ENCODE measurements around the gene DDX25.

Gene DDX25

GRCh38 chr11:125950696-125951651, 46.7 kb downstream of the DDX25 start:
- no peak for DNase-seq (ENCODE audit: low spot score)

- DNase-seq (ENCODE audit: low spot score), result no peak
Measured at GRCh38 chr11:125951731-125952130, 47.4 kb downstream of the DDX25 start.

GRCh38 chr11:125952559-125952958, 48.3 kb downstream of the DDX25 start:
- no peak for DNase-seq (ENCODE audit: low spot score)

- DNase-seq (ENCODE audit: low spot score), result no peak
Measured at GRCh38 chr11:125952973-125953372, 48.7 kb downstream of the DDX25 start.

- DNase-seq (ENCODE audit: low spot score), result no peak
Measured at GRCh38 chr11:125953401-125953935, 49.2 kb downstream of the DDX25 start.

- DNase-seq (ENCODE audit: low spot score), result no peak
Measured at GRCh38 chr11:125954123-125954944, 50.0 kb downstream of the DDX25 start.

- DNase-seq (ENCODE audit: low spot score), result no peak
Measured at GRCh38 chr11:125954945-125955640, 50.8 kb downstream of the DDX25 start.

- DNase-seq (ENCODE audit: low spot score), result no peak
Measured at GRCh38 chr11:125955856-125956255, 51.5 kb downstream of the DDX25 start.

- DNase-seq (ENCODE audit: low spot score), result peak; percentile 49
Measured at GRCh38 chr11:125956391-125957134, 52.3 kb downstream of the DDX25 start.

GRCh38 chr11:125957618-125958332, 53.5 kb downstream of the DDX25 start:
- no peak for DNase-seq (ENCODE audit: low spot score)

GRCh38 chr11:125958872-125959400, 54.6 kb downstream of the DDX25 start:
- DNase-seq (ENCODE audit: low spot score), result no peak

- DNase-seq (ENCODE audit: low spot score), result no peak
Measured at GRCh38 chr11:125959511-125959910, 55.2 kb downstream of the DDX25 start.

GRCh38 chr11:125959931-125960330, 55.6 kb downstream of the DDX25 start:
- no peak for DNase-seq (ENCODE audit: low spot score)

- no peak for DNase-seq (ENCODE audit: low spot score)
Measured at GRCh38 chr11:125960771-125961170, 56.5 kb downstream of the DDX25 start.

GRCh38 chr11:125967515-125967914, 63.2 kb downstream of the DDX25 start:
- DNase-seq (ENCODE audit: low spot score), result no peak

GRCh38 chr11:125968354-125968753, 64.0 kb downstream of the DDX25 start:
- no peak for DNase-seq (ENCODE audit: low spot score)

GRCh38 chr11:125971618-125972017, 67.3 kb downstream of the DDX25 start:
- DNase-seq (ENCODE audit: low spot score), result no peak

- DNase-seq (ENCODE audit: low spot score), result no peak
Measured at GRCh38 chr11:125974284-125974683, 70.0 kb downstream of the DDX25 start.

GRCh38 chr11:125975634-125976033, 71.3 kb downstream of the DDX25 start:
- DNase-seq (ENCODE audit: low spot score), result no peak

- no peak for DNase-seq (ENCODE audit: low spot score)
Measured at GRCh38 chr11:125976156-125976555, 71.8 kb downstream of the DDX25 start.
